Ovary (tissue), 9 donors: ENCODE data around the gene ZNF543. TPM values are rescaled to one million over a fixed set of nuclear protein-coding genes. Genes with fewer than 3 reads are reported as not detected.
"Not testable (repeated sequence)": the region's sequence is repeated elsewhere in the genome, so short reads cannot be mapped to it uniquely, and the experiment has no call there.

Experiments used
- DNase-seq, 5 donors: peaks; one replicate each; pipeline ENCODE4 v3.0.0-alpha.2; 2019 to 2020
- H3K27ac ChIP-seq, 2 donors: fragments of 200-600 bp; one replicate each; pipeline versions ENCODE4 v1.5.1 to v1.8.0; 2019 to 2022
- H3K27me3 ChIP-seq: fragments of 200-600 bp; one replicate; pipeline ENCODE4 v1.8.0; 2022
- H3K36me3 ChIP-seq: fragments of 200-600 bp; sonication (generic); one replicate; pipeline ENCODE4 v1.5.1; 2019
- H3K4me1 ChIP-seq: one replicate; pipeline ENCODE4 v1.8.1; 2013; ENCODE audit warnings: mild to moderate bottlenecking, moderate library complexity; ENCODE audit not compliant: insufficient read depth
- H3K4me3 ChIP-seq: fragments of 200-600 bp; sonication (generic); one replicate; pipeline ENCODE4 v1.5.1; 2017
- H3K9me3 ChIP-seq, 2 donors: fragments of 200-600 bp in 1 of 2; sonication (generic) in 1 of 2; one replicate each; pipeline versions ENCODE4 v1.5.1 to v1.8.1; 2013 to 2019; ENCODE audit warnings: mild to moderate bottlenecking in 1 of 2, moderate library complexity in 1 of 2
- CTCF ChIP-seq, 3 donors: fragments of 450-650 bp in 2 of 3; fragments of 200-600 bp in 1 of 3; IDR thresholded peaks; one replicate each; pipeline versions ENCODE4 v1.5.1 to v1.8.0; 2016 to 2022; ENCODE audit warnings: antibody characterized with exemption in 3 of 3, mild to moderate bottlenecking in 1 of 3
- EP300 ChIP-seq: sonication (generic); formaldehyde crosslinking; IDR thresholded peaks from one replicate; pipeline ENCODE4 v1.6.1; 2017; ENCODE audit warnings: antibody characterized with exemption
- POLR2A ChIP-seq: fragments of 450-650 bp; IDR thresholded peaks from one replicate; pipeline ENCODE4 v1.6.1; 2017; ENCODE audit warnings: antibody characterized with exemption, mild to moderate bottlenecking, moderate library complexity
- WGBS, 3 donors: extraction: QIAGEN DNeasy Blood & Tissue Kit in 1 of 3; methylation state at CpG; one replicate each; pipeline versions ENCODE4 v1.1.5 to v1.1.7; 2013 to 2017; 5-methylcytosine and 5-hydroxymethylcytosine counted together
- intact Hi-C, 4 donors: fragments of 100-400 bp; cut with DNase I; formaldehyde crosslinking; loops; one replicate each; pipeline versions ENCODE4 v1.11.0 to v1.15.1; 2022 to 2023
- polyA plus RNA-seq, 2 donors: library from polyadenylated mRNA; stranded (reverse); fragments of 200-250 nt in 1 of 2; fragments of 350-450 nt in 1 of 2; fragmentation: Illumina TruSeq in 1 of 2; extraction: RNeasy Lipid Tissue Mini Kit (QIAGEN cat#74804) in 1 of 2; gene quantifications; one replicate each; pipeline ENCODE4 v1.2.3, GENCODE V29; 2013 to 2014
- total RNA-seq, 7 donors: library from RNA; depleted of rRNA in 2 of 7; stranded (reverse); fragments of >200 nt in 2 of 7; fragmentation: NEBNext Ultra II Directional in 3 of 7; extraction: Animal tissue kit (Norgen Biotek cat#: 25700) in 3 of 7; gene quantifications; one replicate each; pipeline versions ENCODE4 v1.1.0 to v1.2.4, GENCODE V29; 2016 to 2023
- donor health status: DM: no; HTN: no; CAD: no; lungs with moderate emphysema.
- donor health status: DM: no; HTN: no; CAD: no.
- donor health status: Bipolar disorder and iron deficiency.
- donor health status: DM: yes; HTN: yes; CAD: no.
- donor health status: DM: no; HTN: no; CAD: no.
- donor health status: DM: yes; HTN: yes; CAD: no.

ZNF543 gene
- total and polyA plus RNA-seq, 9 donors = 4.0 to 12.9 (median 9.3) TPM

- Histone ChIP-seq H3K27me3 (no peaks in the 10 kb centered on the region), H3K27ac (no peak overlapping the region), H3K9me3 (peaks cover 0 to 12% of the 10 kb centered on the region in 2 donors), H3K4me1 (peaks cover 6% of the 10 kb centered on the region), H3K4me3 (no peak overlapping the region), H3K36me3 (no peaks in the 10 kb centered on the region)
- TF ChIP-seq CTCF (IDR thresholded peaks at IDR 0.05) (no peak), POLR2A (no peak), EP300 (no peak)
- DNase-seq = no peak
- intact Hi-C loops = no loop called here
- 89 to 93% (median 92%) methylated on average over 2 of the region's 2 CpGs for WGBS, 3 donors
Observed at GRCh38 chr19:57366776-57367175, 46.5 kb downstream of the ZNF543 start.

- no peak overlapping the region for H3K27ac ChIP-seq
- peaks cover 0 to 36% of the 10 kb centered on the region in 2 donors for H3K9me3 ChIP-seq
- WGBS, 3 donors = 97 to 99% (median 98%) methylated on average over 6 of the region's 6 CpGs
Observed at GRCh38 chr19:57374179-57374578, 53.9 kb downstream of the ZNF543 start.

GRCh38 chr19:57374647-57375046, 54.4 kb downstream of the ZNF543 start:
- H3K27me3 ChIP-seq, intact Hi-C loops, H3K27ac ChIP-seq, DNase-seq, H3K4me1 ChIP-seq, H3K36me3 ChIP-seq, H3K4me3 ChIP-seq: not testable (repeated sequence)
- H3K9me3 ChIP-seq = peaks cover 0 to 38% of the 10 kb centered on the region in 2 donors
- 95 to 98% (median 97%) methylated on average over 2 of the region's 2 CpGs for WGBS, 3 donors

More at GRCh38 chr19:57374179-57374578, 53.9 kb downstream of the ZNF543 start:
- intact Hi-C loops = no loop called here
- no peaks in the 10 kb centered on the region for H3K27me3 ChIP-seq
- TF ChIP-seq CTCF (IDR thresholded peaks at IDR 0.05) (no peak), EP300 (no peak), POLR2A (no peak)
- no peaks in the 10 kb centered on the region for H3K4me1 ChIP-seq
- no peaks in the 10 kb centered on the region for H3K36me3 ChIP-seq
- no peak overlapping the region for H3K4me3 ChIP-seq
- no peak for DNase-seq

GRCh38 chr19:57376151-57376550, 55.9 kb downstream of the ZNF543 start:
- Histone ChIP-seq H3K4me3 (no peak overlapping the region), H3K27ac (no peak overlapping the region), H3K27me3 (no peaks in the 10 kb centered on the region), H3K36me3 (no peaks in the 10 kb centered on the region), H3K9me3 (peaks cover 0 to 41% of the 10 kb centered on the region in 2 donors), H3K4me1 (no peaks in the 10 kb centered on the region)
- intact Hi-C loops = no loop called here
- WGBS, 3 donors = 92 to 93% (median 92%) methylated on average over 6 of the region's 6 CpGs
- no peak for DNase-seq
- TF ChIP-seq EP300 (no peak), CTCF (IDR thresholded peaks at IDR 0.05) (no peak), POLR2A (no peak)

GRCh38 chr19:57377498-57378146, 57.4 kb downstream of the ZNF543 start:
- no peak overlapping the region for H3K4me3 ChIP-seq
- intact Hi-C loops = no loop called here
- no peaks in the 10 kb centered on the region for H3K27me3 ChIP-seq
- peaks cover 0 to 41% of the 10 kb centered on the region in 2 donors for H3K9me3 ChIP-seq
- H3K4me1 ChIP-seq = no peaks in the 10 kb centered on the region
- no peak overlapping the region for H3K27ac ChIP-seq
- no peaks in the 10 kb centered on the region for H3K36me3 ChIP-seq
- 95 to 96% (median 95%) methylated on average over 3 of the region's 3 CpGs for WGBS, 3 donors
- DNase-seq = no peak
- no peak for TF ChIP-seq EP300
- no peak for TF ChIP-seq POLR2A
- no peak for TF ChIP-seq CTCF (IDR thresholded peaks at IDR 0.05)
